SK-N-SH treated with all-trans-retinoic acid at 6 μM for 48 hours (cell line): ENCODE results near the gene POM121L2.

Source experiments
- BACH2 ChIP-seq: fragments of 250-450 bp; sonication (Bioruptor Pico); IDR thresholded peaks from 2 replicates; pipeline ENCODE4 v1.9.0; 2021; ENCODE audit warnings: mild to moderate bottlenecking, borderline replicate concordance
- CREB5 ChIP-seq: fragments of 250-450 bp; sonication (Bioruptor Pico); IDR thresholded peaks from 2 replicates; pipeline ENCODE4 v1.5.1; 2020; ENCODE audit warnings: low read depth, mild to moderate bottlenecking, moderate library complexity
- CSRNP3 ChIP-seq: fragments of 250-450 bp; sonication (Bioruptor Pico); IDR thresholded peaks from 2 replicates; pipeline ENCODE4 v1.5.1; 2021; ENCODE audit warnings: mild to moderate bottlenecking, moderate library complexity
- ESRRG ChIP-seq: fragments of 250-450 bp; sonication (Bioruptor Pico); IDR thresholded peaks from 2 replicates; pipeline ENCODE4 v1.6.1; 2021; ENCODE audit warnings: mild to moderate bottlenecking
- GLIS3 ChIP-seq: fragments of 250-450 bp; sonication (Bioruptor Pico); IDR thresholded peaks from 2 replicates; pipeline ENCODE4 v1.5.0; 2020; ENCODE audit warnings: mild to moderate bottlenecking, moderate library complexity
- POU6F1 ChIP-seq: fragments of 250-450 bp; sonication (Bioruptor Pico); IDR thresholded peaks from 2 replicates; pipeline ENCODE4 v1.8.0; 2021; ENCODE audit warnings: low read depth, mild to moderate bottlenecking, moderate library complexity, borderline replicate concordance
- RARB ChIP-seq: fragments of 250-450 bp; sonication (Bioruptor Pico); IDR thresholded peaks from 2 replicates; pipeline ENCODE4 v1.8.0; 2021; ENCODE audit warnings: mild to moderate bottlenecking, moderate library complexity
- TSHZ2 ChIP-seq: fragments of 250-450 bp; sonication (Bioruptor Pico); IDR thresholded peaks from 2 replicates; pipeline ENCODE4 v1.5.0; 2020; ENCODE audit warnings: mild to moderate bottlenecking, moderate library complexity
- ZFP3 ChIP-seq: fragments of 250-450 bp; sonication (Bioruptor Pico); IDR thresholded peaks from 2 replicates; pipeline ENCODE4 v1.5.0; 2020; ENCODE audit warnings: mild to moderate bottlenecking, moderate library complexity
- ZNF565 ChIP-seq: fragments of 450-650 bp; formaldehyde crosslinking; conservative IDR thresholded peaks from 2 replicates; pipeline ENCODE4 v1.5.0; 2020; ENCODE audit warnings: low read depth, mild to moderate bottlenecking, moderate library complexity

GRCh38 chr6:27273783-27274182 is 38.3 kb downstream of the POM121L2 start:
- TF ChIP-seq CREB5 (CRISPR knock-in tag) (no peak), ZNF565 (no peak), POU6F1 (CRISPR knock-in tag) (no peak), CSRNP3 (CRISPR knock-in tag) (no peak), GLIS3 (CRISPR knock-in tag) (no peak), TSHZ2 (CRISPR knock-in tag) (no peak), ZFP3 (no peak), BACH2 (CRISPR knock-in tag) (no peak), ESRRG (CRISPR knock-in tag) (no peak), RARB (CRISPR knock-in tag) (no peak)
